NOMO-1 (cell line): ENCODE measurements around the gene SPRY1.

Experiments
- DNase-seq, 2 experiments: peaks; one replicate each; lab custom pipeline; 2025; ENCODE audit not compliant: unreplicated experiment in 2 of 2; lab: John Stamatoyannopoulos, UW

The SPRY1 gene

GRCh38 chr4:123435246-123436113 is 38.9 kb downstream of the SPRY1 start:
- DNase-seq, result no peak

GRCh38 chr4:123438031-123438430 is 41.4 kb downstream of the SPRY1 start:
- no peak for DNase-seq

- peak; percentile 51 to 72 for DNase-seq
Measured at GRCh38 chr4:123443401-123444289, 47.0 kb downstream of the SPRY1 start.

- peak; percentile 51 to 53 for DNase-seq
Measured at GRCh38 chr4:123444290-123444731, 47.7 kb downstream of the SPRY1 start.

- no peak for DNase-seq
Measured at GRCh38 chr4:123446865-123447474, 50.4 kb downstream of the SPRY1 start.

GRCh38 chr4:123449362-123449761 is 52.8 kb downstream of the SPRY1 start:
- DNase-seq, result no peak

GRCh38 chr4:123449780-123450179 is 53.2 kb downstream of the SPRY1 start:
- DNase-seq, result peak; percentile 64 to 95

GRCh38 chr4:123450393-123450792 is 53.8 kb downstream of the SPRY1 start:
- no peak for DNase-seq

- peak; percentile 13 to 39 for DNase-seq
Measured at GRCh38 chr4:123452616-123453015, 56.0 kb downstream of the SPRY1 start.

GRCh38 chr4:123453061-123453680 is 56.6 kb downstream of the SPRY1 start:
- DNase-seq, result no peak
